GM19240 (cell line): ENCODE data around the gene QPRT.
"Not testable (repeated sequence)": the region's sequence is repeated elsewhere in the genome, so short reads cannot be mapped to it uniquely, and the experiment has no call there.

Experiments
- DNase-seq: peaks from one replicate; pipeline ENCODE4 v3.0.0; 2011; ENCODE audit warnings: low spot score; ENCODE audit not compliant: insufficient read length

QPRT gene

DNA sequence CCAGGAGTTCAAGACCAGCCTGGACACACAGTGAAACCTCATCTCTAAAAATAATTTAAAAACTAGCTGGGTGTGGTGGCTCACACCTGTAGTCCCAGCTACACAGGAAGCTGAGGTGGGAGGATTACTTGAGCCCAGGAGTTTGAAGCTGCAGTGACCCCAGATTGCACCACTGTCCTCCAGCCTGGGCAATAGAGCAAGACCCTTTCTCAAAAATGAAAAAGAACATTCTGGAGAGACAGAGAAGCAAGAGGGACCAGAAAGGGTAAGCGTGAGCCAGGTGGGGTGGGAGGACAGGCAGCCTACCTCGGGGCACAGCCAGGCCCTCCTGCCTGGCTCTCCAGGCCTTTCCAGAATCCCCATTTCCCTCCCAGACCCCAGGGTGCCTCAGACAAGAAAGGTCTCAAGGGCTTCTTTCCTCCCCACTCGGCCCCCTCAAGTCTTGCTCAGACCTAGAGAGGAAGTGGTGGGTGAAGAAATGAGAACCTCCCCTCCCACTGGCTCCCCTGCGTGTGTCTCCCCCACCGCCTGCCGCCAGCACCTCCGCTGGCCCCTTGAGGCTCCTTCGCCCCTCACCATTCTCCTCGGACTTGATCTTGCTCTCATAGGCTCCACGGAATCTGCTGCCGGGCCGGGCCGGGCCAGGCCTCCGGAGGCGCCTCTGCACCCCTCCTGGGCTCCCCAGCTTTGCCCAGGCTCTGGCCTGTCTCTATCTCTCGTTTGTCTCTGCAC, 66.3 kb downstream of the QPRT start:
- peak; percentile 21 for DNase-seq

DNA sequence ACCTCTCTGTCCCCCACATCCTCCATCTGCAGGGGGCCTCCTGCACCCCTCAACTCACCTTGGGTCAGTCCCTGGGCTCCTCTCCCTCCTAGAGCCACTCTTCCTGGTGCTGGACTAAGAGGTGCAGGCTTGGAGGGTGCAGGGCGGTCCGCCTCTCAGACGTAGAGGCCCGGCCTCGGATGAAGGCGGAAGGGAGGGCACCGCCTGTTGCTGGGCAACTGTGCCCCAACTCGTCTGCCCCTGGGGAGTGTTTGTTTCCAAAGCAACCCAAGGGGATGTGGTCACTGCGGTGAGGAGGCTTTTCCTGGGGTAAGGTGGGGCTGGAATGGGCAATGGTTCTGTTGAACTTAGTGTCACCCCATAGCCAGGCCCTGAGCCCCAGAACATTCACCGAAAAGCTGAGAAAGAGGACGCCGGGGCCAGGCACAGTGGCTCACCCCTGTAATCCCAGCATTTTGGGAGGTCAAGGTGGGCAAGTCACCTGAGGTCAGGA, 66.9 kb downstream of the QPRT start, which contains the start of gene C16orf54:
Gene C16orf54, minus strand, starts transcription at position 138 of the 493 bp plus-strand sequence. CDS start 1,039 bp downstream, outside the sequence.
- peak; percentile 45 for DNase-seq

DNA sequence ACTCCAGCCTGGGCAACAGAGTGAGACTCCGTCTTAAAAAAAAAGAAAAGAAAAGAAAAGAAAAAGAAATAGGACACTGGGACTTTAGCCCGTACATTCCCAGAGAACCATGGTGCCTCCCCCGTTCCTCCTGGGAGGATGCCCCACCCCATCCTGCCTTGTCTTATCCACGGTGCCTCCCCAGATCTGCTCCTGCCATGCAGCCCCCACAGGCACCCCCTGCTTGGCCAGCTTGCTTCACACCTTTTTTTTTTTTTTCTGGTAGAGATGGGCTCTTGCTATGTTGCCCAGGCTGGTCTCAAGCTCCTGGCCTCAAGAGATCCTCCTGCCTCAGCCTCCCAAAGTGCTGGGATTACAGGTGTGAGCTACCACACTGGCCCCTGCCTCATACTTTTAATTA, 67.5 kb downstream of the QPRT start:
- DNase-seq: not testable (repeated sequence)
